HG02571 (cell line): ENCODE measurements around the gene SLC9A2.

Source experiments
- ATAC-seq: cut with Tn5 transposase; IDR thresholded peaks from one replicate; pipeline ENCODE4 v1.9.1; 2021; ENCODE audit warnings: mild to moderate bottlenecking, moderate library complexity; ENCODE audit not compliant: unreplicated experiment

The SLC9A2 gene

DNA sequence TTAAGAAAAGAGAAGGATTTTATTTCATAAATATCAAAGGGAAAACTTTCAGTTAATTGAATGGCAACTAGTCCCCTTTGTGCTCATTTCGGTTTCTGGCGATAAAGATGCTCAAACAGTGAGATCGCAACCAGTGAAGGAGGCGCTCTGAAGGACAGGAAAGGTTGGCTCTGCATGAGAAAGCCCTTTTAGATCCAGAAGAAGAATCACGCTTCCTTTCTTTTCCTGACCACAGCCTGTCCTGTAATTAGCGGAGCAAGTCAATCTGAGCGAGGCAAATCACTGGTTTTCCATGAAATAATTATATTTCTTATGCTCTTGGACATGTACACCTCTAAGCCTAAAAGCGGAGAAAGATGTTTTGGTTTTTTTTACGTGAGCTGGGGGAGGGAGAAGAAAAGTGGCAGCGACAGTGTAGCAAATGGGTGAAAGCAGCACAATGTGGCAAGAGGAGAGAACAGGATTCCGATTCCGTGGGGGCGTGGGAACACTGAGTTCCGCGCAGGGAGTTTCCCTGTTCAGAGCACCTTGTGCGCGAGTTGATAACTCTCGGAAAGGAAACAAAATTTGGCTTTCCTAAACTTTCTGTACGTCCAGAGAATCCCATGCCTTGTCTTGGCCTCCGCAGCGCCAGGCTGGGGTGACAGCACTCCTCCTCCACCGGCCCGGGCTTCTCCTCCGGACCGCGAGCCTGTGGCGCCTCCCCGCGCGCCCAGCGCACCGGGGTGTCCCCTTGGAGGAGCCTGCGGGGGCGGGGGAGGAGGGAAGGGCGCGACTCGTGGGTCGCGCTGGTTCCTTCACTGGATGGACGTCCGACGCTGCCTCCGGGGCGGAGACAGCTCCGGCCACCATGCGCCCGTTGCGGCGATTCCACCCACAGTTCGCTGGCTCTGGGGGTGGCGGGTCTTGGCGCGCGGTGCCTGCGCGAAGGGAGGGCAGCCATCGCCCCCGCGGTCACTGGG lies 620 bp upstream of the SLC9A2 start:
- ATAC-seq, result no peak

DNA sequence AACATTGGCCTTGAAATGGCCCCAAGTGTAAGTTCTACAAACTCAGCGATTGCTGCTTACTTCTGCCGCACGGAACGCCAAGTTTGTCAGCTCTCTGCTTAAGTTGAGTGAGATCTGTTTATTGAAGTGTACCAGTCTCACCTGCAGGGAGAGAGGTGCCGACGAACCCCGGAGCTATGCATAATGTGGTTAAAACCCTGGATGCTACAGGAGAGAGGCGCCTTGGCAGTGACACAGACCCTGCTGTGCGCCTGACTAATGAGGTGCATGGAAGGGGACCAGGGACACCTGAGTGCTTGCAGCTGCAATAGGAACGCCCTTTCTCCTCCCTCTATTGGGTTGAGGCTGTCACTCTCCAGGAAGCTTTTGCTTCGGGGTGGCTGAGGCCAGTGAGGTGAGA lies 979 bp downstream of the SLC9A2 start:
- no peak for ATAC-seq

DNA sequence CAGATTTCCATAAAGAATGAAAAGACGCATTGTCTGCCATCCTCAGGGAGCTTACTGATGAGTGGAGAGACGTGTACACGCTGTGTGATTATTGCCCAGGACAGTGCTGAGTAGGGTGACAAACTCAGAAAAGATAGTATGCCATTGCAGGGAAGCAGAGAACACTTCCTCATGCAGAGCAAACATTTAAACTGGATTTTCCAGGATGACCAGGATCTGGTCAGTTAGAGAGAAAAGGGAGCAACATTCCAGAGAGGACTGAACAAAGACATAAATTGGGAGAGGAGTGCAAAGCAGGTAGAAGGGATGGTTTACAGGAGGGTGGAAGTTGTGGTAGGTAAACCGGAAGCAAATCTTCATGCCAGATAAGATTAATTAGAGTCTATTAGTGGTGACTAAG lies 2.3 kb downstream of the SLC9A2 start:
- no peak for ATAC-seq

DNA sequence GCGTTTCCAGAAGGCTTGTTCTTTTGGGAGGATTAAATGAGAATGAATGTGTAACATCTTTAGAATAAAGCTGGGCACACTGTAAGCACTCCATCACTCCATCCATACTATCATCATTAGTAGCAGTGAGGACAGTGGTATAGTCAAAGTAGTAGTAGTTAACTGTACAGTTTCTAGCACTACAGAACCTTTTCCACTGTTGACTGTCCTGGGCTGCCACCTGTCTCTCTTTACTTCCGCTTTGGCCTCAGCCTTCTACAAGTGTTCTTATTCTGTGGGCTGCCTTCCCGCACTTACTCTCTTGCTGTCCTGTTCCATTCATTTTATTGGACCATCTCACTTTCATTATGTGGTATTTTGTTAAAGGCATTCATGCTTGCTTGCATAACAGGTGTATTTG lies 3.3 kb downstream of the SLC9A2 start:
- no peak for ATAC-seq

DNA sequence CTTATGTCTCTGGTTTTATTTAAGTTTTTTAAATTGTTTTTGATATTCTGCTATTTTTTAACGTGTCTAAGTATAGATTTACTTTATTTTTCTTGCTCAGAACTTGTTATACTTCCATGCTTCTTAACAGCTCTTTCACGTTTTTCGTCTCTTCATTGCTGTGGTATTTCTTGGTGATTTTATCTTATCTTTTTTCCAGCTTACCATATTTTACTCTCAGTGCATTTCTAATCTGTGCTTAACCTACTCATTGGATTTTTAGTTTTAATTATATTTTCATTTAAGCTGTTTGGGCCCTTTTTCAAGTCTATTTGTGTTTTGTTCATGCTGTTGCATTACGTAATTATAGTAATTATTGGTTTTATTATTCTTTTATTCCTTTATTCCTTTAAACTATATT lies 11.1 kb downstream of the SLC9A2 start:
- ATAC-seq, result no peak

GRCh38 chr2:102632380-102633175 lies 13.2 kb downstream of the SLC9A2 start:
- no peak for ATAC-seq

GRCh38 chr2:102634831-102635241 lies 15.5 kb downstream of the SLC9A2 start:
- ATAC-seq, result no peak

DNA sequence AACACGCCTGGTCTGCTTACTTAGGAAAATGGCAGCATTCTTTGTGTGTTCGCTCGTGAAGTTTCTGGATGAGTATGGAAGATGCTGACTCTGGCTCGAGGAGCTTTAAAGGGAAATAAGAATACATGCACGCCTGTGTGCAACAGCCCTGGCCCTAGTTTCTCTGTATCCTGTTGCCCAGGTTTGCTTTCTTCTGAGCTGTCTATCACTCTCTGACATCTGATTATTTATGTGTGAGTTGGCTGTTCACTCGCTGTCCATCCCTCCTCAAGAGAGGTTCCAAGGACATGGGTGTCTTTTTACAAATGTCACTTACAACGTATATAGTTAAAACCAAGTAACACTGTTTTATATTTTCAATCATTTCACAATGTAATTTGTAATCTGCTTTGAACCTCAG lies 16.0 kb downstream of the SLC9A2 start:
- ATAC-seq, result no peak

- ATAC-seq, result no peak
Observed at GRCh38 chr2:102636283-102636907, 17.0 kb downstream of the SLC9A2 start.

DNA sequence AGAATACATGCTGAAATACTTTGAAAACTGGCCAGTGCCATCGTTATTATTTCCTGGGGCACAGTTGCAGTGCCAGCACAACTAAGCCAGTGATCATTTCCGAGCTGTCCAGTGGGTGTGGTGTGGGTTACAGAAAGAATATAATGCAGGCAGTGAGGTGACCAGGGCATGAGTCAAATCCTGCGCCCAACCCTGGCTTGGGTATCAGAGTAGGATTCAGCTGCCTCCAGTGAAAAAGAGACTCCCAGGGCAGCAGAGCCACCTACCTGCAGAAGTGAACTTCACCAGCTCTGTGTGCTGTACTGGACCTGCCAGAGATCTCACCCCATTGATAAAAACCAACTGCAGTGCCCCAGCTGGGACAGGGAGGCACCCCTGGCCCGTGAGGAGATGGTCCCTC lies 18.0 kb downstream of the SLC9A2 start:
- ATAC-seq, result no peak

DNA sequence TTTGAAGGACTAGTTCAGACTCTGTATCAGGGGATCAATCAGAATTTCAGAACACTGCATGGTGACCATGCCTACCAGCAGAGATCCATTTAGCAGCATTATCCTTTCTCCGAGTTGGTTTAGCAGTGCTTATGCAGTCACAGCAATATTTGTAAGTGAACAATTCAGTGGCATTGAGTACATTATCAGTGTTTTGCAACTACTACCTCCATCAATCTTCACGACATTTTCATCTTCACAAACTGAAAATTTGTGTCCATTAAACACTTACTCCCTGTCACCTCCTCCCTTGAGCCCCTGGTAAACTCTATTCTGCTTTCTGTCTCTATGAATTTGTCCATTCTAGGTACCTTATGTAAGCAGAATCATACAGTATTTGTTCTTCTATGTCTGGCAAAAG lies 20.1 kb downstream of the SLC9A2 start:
- ATAC-seq, result no peak

- no peak for ATAC-seq
Observed at GRCh38 chr2:102652126-102652525, 32.8 kb downstream of the SLC9A2 start.

DNA sequence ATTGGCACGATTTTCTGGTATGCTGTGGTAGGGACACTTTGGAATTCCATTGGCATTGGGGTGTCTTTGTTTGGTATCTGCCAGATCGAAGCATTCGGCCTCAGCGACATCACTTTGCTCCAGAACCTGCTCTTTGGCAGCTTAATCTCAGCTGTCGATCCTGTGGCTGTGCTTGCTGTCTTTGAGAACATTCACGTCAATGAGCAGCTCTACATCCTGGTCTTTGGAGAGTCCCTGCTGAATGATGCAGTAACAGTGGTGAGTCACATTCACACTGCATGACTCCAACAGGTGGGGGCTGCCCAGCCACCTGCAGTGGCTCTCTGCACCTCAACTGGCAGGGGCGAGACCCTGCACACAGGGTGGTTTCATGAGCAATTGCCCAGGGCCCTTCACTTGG lies 38.4 kb downstream of the SLC9A2 start:
- ATAC-seq, result no peak

DNA sequence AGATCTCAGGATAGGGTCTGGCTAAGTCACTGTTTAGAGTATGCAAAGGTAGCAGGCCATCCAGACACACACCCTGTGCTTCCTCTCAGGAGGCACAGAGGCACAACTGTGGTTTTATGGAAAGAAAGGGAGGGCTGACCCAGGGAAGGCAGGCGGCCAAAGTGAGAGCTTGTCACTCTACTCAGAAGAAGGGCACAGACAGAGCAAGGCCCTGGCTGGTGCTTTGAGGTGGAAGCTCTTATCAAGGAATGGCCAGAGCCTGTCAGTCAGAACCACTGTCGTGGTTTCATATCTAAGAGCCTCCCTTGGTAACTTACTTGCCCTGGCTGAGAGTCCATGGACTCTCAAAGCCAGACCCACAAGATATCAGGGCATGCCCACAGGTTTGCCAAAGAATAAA lies 40.7 kb downstream of the SLC9A2 start:
- ATAC-seq, result no peak

- ATAC-seq, result no peak
Observed at GRCh38 chr2:102660574-102660973, 41.2 kb downstream of the SLC9A2 start.

- ATAC-seq, result no peak
Observed at GRCh38 chr2:102661846-102662245, 42.5 kb downstream of the SLC9A2 start.

DNA sequence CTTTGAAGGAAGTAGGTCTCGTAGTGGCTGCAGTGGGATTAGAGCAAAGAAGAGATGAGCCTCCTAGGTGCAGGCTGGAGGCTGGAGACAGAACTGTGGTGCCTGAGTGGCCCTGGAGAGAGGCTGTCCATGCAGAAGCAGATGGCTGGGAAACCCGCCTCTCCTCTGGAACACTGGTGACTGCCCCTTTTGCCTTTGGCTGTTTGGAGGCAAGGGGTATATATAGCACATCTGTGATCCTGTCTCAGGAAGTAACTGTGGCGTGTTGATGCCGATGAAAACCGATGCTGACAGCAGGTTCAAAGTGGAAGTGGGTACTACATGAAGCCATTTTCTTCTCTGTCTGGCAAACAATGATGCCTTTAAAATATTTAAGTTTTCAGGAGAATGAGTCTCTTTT lies 43.5 kb downstream of the SLC9A2 start:
- no peak for ATAC-seq

- no peak for ATAC-seq
Observed at GRCh38 chr2:102663381-102663780, 44.0 kb downstream of the SLC9A2 start.

GRCh38 chr2:102664471-102664909 lies 45.1 kb downstream of the SLC9A2 start:
- peak; percentile 51 for ATAC-seq

GRCh38 chr2:102667072-102667471 lies 47.7 kb downstream of the SLC9A2 start:
- ATAC-seq, result no peak

- no peak for ATAC-seq
Observed at GRCh38 chr2:102668171-102668570, 48.8 kb downstream of the SLC9A2 start.
